ENCODE data around the gene ADARB2. TPM values are rescaled to one million over a fixed set of nuclear protein-coding genes. Genes with fewer than 3 reads are reported as not detected.
"Not testable (repeated sequence)": the region's sequence is repeated elsewhere in the genome, so short reads cannot be mapped to it uniquely, and the experiment has no call there.

The ADARB2 gene
- total RNA-seq, 1 experiment from 2014 or later, result not detected

- in situ Hi-C loops (cut with HindIII; ENCODE audit: low pct_unique_long_range_greater_than_20kb, low sequenced_read_pairs), result no loop called here
- no peak for DNase-seq (ENCODE audit: low read depth)
Observed at GRCh38 chr10:1462032-1462431, 275.3 kb downstream of the ADARB2 start.

GRCh38 chr10:1461016-1461415, 276.3 kb downstream of the ADARB2 start:
- DNase-seq (ENCODE audit: low read depth), result no peak
- in situ Hi-C loops (cut with HindIII; ENCODE audit: low pct_unique_long_range_greater_than_20kb, low sequenced_read_pairs), result no loop called here

- DNase-seq (ENCODE audit: low read depth); in situ Hi-C loops (cut with HindIII; ENCODE audit: low pct_unique_long_range_greater_than_20kb, low sequenced_read_pairs): not testable (repeated sequence)
Observed at GRCh38 chr10:1459664-1460063, 277.7 kb downstream of the ADARB2 start.

- in situ Hi-C loops (cut with HindIII; ENCODE audit: low pct_unique_long_range_greater_than_20kb, low sequenced_read_pairs), result no loop called here
Observed at GRCh38 chr10:1454951-1455350, 282.4 kb downstream of the ADARB2 start.

GRCh38 chr10:1454428-1454827, 282.9 kb downstream of the ADARB2 start:
- no peak for DNase-seq (ENCODE audit: low read depth)
- in situ Hi-C loops (cut with HindIII; ENCODE audit: low pct_unique_long_range_greater_than_20kb, low sequenced_read_pairs), result no loop called here

More at GRCh38 chr10:1454951-1455350, 282.4 kb downstream of the ADARB2 start:
- DNase-seq (ENCODE audit: low read depth), result no peak

GRCh38 chr10:1452777-1453176, 284.5 kb downstream of the ADARB2 start:
- no peak for DNase-seq (ENCODE audit: low read depth)
- in situ Hi-C loops (cut with HindIII; ENCODE audit: low pct_unique_long_range_greater_than_20kb, low sequenced_read_pairs), result no loop called here

GRCh38 chr10:1451941-1452340, 285.4 kb downstream of the ADARB2 start:
- in situ Hi-C loops (cut with HindIII; ENCODE audit: low pct_unique_long_range_greater_than_20kb, low sequenced_read_pairs), result no loop called here
- DNase-seq (ENCODE audit: low read depth), result no peak

GRCh38 chr10:1451362-1451888, 285.9 kb downstream of the ADARB2 start:
- no peak for DNase-seq (ENCODE audit: low read depth)
- in situ Hi-C loops (cut with HindIII; ENCODE audit: low pct_unique_long_range_greater_than_20kb, low sequenced_read_pairs), result no loop called here

GRCh38 chr10:1449572-1450205, 287.6 kb downstream of the ADARB2 start:
- in situ Hi-C loops (cut with HindIII; ENCODE audit: low pct_unique_long_range_greater_than_20kb, low sequenced_read_pairs), result no loop called here
- no peak for DNase-seq (ENCODE audit: low read depth)

GRCh38 chr10:1449021-1449420, 288.3 kb downstream of the ADARB2 start:
- in situ Hi-C loops (cut with HindIII; ENCODE audit: low pct_unique_long_range_greater_than_20kb, low sequenced_read_pairs), result no loop called here
- DNase-seq (ENCODE audit: low read depth), result no peak

- in situ Hi-C loops (cut with HindIII; ENCODE audit: low pct_unique_long_range_greater_than_20kb, low sequenced_read_pairs), result no loop called here
- DNase-seq (ENCODE audit: low read depth), result no peak
Observed at GRCh38 chr10:1448252-1448930, 288.9 kb downstream of the ADARB2 start.

GRCh38 chr10:1444826-1445225, 292.5 kb downstream of the ADARB2 start:
- DNase-seq (ENCODE audit: low read depth), result no peak
- in situ Hi-C loops (cut with HindIII; ENCODE audit: low pct_unique_long_range_greater_than_20kb, low sequenced_read_pairs), result no loop called here

- no peak for DNase-seq (ENCODE audit: low read depth)
- in situ Hi-C loops (cut with HindIII; ENCODE audit: low pct_unique_long_range_greater_than_20kb, low sequenced_read_pairs), result no loop called here
Observed at GRCh38 chr10:1440897-1441296, 296.4 kb downstream of the ADARB2 start.

- no peak for DNase-seq (ENCODE audit: low read depth)
- in situ Hi-C loops (cut with HindIII; ENCODE audit: low pct_unique_long_range_greater_than_20kb, low sequenced_read_pairs), result no loop called here
Observed at GRCh38 chr10:1434912-1435692, 302.2 kb downstream of the ADARB2 start.

- no peak for DNase-seq (ENCODE audit: low read depth)
Observed at GRCh38 chr10:1434202-1434601, 303.1 kb downstream of the ADARB2 start.

GRCh38 chr10:1432161-1432560, 305.2 kb downstream of the ADARB2 start:
- DNase-seq (ENCODE audit: low read depth), result no peak
- in situ Hi-C loops (cut with HindIII; ENCODE audit: low pct_unique_long_range_greater_than_20kb, low sequenced_read_pairs), result no loop called here

More at GRCh38 chr10:1434202-1434601, 303.1 kb downstream of the ADARB2 start:
- in situ Hi-C loops (cut with HindIII; ENCODE audit: low pct_unique_long_range_greater_than_20kb, low sequenced_read_pairs), result no loop called here

- no peak for DNase-seq (ENCODE audit: low read depth)
- in situ Hi-C loops (cut with HindIII; ENCODE audit: low pct_unique_long_range_greater_than_20kb, low sequenced_read_pairs), result no loop called here
Observed at GRCh38 chr10:1431229-1431628, 306.1 kb downstream of the ADARB2 start.

- DNase-seq (ENCODE audit: low read depth); in situ Hi-C loops (cut with HindIII; ENCODE audit: low pct_unique_long_range_greater_than_20kb, low sequenced_read_pairs): not testable (repeated sequence)
Observed at GRCh38 chr10:1427521-1428186, 309.7 kb downstream of the ADARB2 start.
